WTC11 (cell line): ENCODE results near the gene GPR61. TPM values are rescaled to one million over a fixed set of nuclear protein-coding genes. Genes with fewer than 3 reads are reported as not detected.

Experiments used
- ATAC-seq: fragments of 200-7000 bp; cut with Tn5 transposase; 2 replicates; pipeline ENCODE4 v1.10.0; 2021; ENCODE audit warnings: mild to moderate bottlenecking, moderate library complexity
- CTCF ChIA-PET: fragments of 300-600 bp; sonication (Branson Sonifier 250); formaldehyde crosslinking; loops from one replicate; lab custom pipeline; 2021; ENCODE audit warnings: antibody characterized with exemption; lab: Charles Lee
- POLR2A ChIA-PET: fragments of 350-600 bp; sonication (Branson Sonifier 250); formaldehyde crosslinking; loops from one replicate; lab custom pipeline; 2021; ENCODE audit warnings: antibody characterized with exemption; lab: Charles Lee
- DNase-seq: peaks from one replicate; pipeline ENCODE4 v3.0.0; 2021; ENCODE audit warnings: low spot score
- H3K27ac Mint-ChIP-seq: 2 replicates; pipeline ENCODE4 v1.8.0; 2021; ENCODE audit warnings: mixed read lengths
- H3K27me3 Mint-ChIP-seq: 2 replicates; pipeline ENCODE4 v1.8.0; 2021; ENCODE audit warnings: low read depth, mild to moderate bottlenecking, moderate library complexity, mixed read lengths
- H3K36me3 Mint-ChIP-seq: 2 replicates; pipeline ENCODE4 v1.8.0; 2021; ENCODE audit warnings: mixed read lengths
- H3K4me1 Mint-ChIP-seq: 2 replicates; pipeline ENCODE4 v1.8.0; 2022; ENCODE audit warnings: mixed read lengths
- H3K4me3 Mint-ChIP-seq: 2 replicates; pipeline ENCODE4 v1.8.0; 2021; ENCODE audit warnings: mild to moderate bottlenecking, moderate library complexity, mixed read lengths
- H3K9me3 Mint-ChIP-seq: 2 replicates; pipeline ENCODE4 v1.8.0; 2021; ENCODE audit warnings: mixed read lengths
- ATF1 ChIP-seq: sonication (generic); formaldehyde crosslinking; IDR thresholded peaks from 2 replicates; pipeline ENCODE4 v1.8.1; 2023; ENCODE audit warnings: mild to moderate bottlenecking, moderate library complexity, missing genetic modification reagents
- ESRRA ChIP-seq: sonication (generic); formaldehyde crosslinking; IDR thresholded peaks from 2 replicates; pipeline ENCODE4 v1.8.1; 2022; ENCODE audit warnings: mild to moderate bottlenecking, missing genetic modification reagents, borderline replicate concordance
- ETV6 ChIP-seq: sonication (generic); formaldehyde crosslinking; IDR thresholded peaks from 2 replicates; pipeline ENCODE4 v1.8.1; 2022; ENCODE audit warnings: mild to moderate bottlenecking, missing genetic modification reagents
- GABPB1 ChIP-seq: sonication (generic); formaldehyde crosslinking; IDR thresholded peaks from 2 replicates; pipeline ENCODE4 v1.8.1; 2023; ENCODE audit warnings: mild to moderate bottlenecking, missing genetic modification reagents
- NR1H2 ChIP-seq: sonication (generic); formaldehyde crosslinking; IDR thresholded peaks from 2 replicates; pipeline ENCODE4 v1.9.0; 2021; ENCODE audit warnings: mild to moderate bottlenecking, moderate library complexity, missing genetic modification reagents
- RELA ChIP-seq: sonication (generic); formaldehyde crosslinking; IDR thresholded peaks from 2 replicates; pipeline ENCODE4 v1.8.1; 2022; ENCODE audit warnings: missing genetic modification reagents, mild to moderate bottlenecking, borderline replicate concordance
- SP1 ChIP-seq: sonication (generic); formaldehyde crosslinking; conservative IDR thresholded peaks from 2 replicates; pipeline ENCODE4 v1.8.1; 2022; ENCODE audit warnings: missing genetic modification reagents
- TP53 ChIP-seq: sonication (generic); formaldehyde crosslinking; IDR thresholded peaks from 2 replicates; pipeline ENCODE4 v1.8.1; 2023; ENCODE audit warnings: mild to moderate bottlenecking, missing genetic modification reagents
- ZNF263 ChIP-seq: sonication (generic); formaldehyde crosslinking; IDR thresholded peaks from 2 replicates; pipeline ENCODE4 v1.8.1; 2022; ENCODE audit warnings: low read depth, mild to moderate bottlenecking, moderate library complexity, missing genetic modification reagents
- total RNA-seq: library from RNA; stranded (reverse); gene quantifications from 3 replicates; pipeline ENCODE4 v1.2.3, GENCODE V29; 2021
- TF ChIP-seq, protein P1 (sequence below): sonication (generic); formaldehyde crosslinking; conservative IDR thresholded peaks from 2 replicates; pipeline ENCODE4 v1.8.1; 2023; ENCODE audit warnings: mild to moderate bottlenecking, low read depth, missing genetic modification reagents, moderate library complexity
- TF ChIP-seq, protein P2 (sequence below): fragments of 200-600 bp; IDR thresholded peaks from 2 replicates; pipeline ENCODE4 v1.8.0; 2022; ENCODE audit warnings: antibody characterized with exemption
- TF ChIP-seq, protein P3 (sequence below): sonication (generic); formaldehyde crosslinking; IDR thresholded peaks from 2 replicates; pipeline ENCODE4 v1.8.1; 2023; ENCODE audit warnings: mild to moderate bottlenecking, missing genetic modification reagents, moderate library complexity
- TF ChIP-seq, protein P4 (sequence below): sonication (generic); formaldehyde crosslinking; IDR thresholded peaks from 2 replicates; pipeline ENCODE4 v1.8.1; 2023; ENCODE audit warnings: mild to moderate bottlenecking, missing genetic modification reagents, moderate library complexity
- TF ChIP-seq, protein P5 (sequence below): sonication (generic); formaldehyde crosslinking; IDR thresholded peaks from 2 replicates; pipeline ENCODE4 v1.8.1; 2022; ENCODE audit warnings: mild to moderate bottlenecking, moderate library complexity, missing genetic modification reagents
- TF ChIP-seq, protein P6 (sequence below): sonication (generic); formaldehyde crosslinking; IDR thresholded peaks from 2 replicates; pipeline ENCODE4 v1.8.1; 2022; ENCODE audit warnings: mild to moderate bottlenecking, missing genetic modification reagents, moderate library complexity, borderline replicate concordance
- TF ChIP-seq, protein P7 (sequence below): fragments of 250-450 bp; sonication (Bioruptor Pico); IDR thresholded peaks from 2 replicates; pipeline ENCODE4 v1.9.0; 2021; ENCODE audit warnings: mild to moderate bottlenecking, borderline replicate concordance

The GPR61 gene
- total RNA-seq, 1 experiment from 2014 or later = 0.42 TPM

DNA sequence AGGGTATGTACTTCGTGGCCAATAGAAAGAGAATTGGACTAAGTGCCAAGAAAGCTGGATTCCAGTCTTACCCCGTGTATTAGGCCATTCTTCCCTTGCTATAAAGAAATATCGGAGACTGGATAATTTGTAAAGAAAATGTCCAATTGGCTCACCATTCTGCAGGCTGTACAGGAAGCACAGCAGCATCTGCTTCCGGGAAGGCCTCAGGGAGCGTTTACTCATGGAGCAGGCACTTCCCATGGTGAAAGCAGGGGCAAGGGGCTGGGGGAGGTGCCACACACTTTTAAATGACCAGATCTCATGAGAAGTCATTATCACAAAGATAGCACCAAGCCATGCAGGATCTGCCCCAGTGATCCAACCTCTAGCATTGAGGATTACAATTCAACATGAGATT, 22.3 kb upstream of the GPR61 start (continued):
- no peak for TF ChIP-seq ETV6 (CRISPR knock-in tag)
- TF ChIP-seq, protein P1, sequence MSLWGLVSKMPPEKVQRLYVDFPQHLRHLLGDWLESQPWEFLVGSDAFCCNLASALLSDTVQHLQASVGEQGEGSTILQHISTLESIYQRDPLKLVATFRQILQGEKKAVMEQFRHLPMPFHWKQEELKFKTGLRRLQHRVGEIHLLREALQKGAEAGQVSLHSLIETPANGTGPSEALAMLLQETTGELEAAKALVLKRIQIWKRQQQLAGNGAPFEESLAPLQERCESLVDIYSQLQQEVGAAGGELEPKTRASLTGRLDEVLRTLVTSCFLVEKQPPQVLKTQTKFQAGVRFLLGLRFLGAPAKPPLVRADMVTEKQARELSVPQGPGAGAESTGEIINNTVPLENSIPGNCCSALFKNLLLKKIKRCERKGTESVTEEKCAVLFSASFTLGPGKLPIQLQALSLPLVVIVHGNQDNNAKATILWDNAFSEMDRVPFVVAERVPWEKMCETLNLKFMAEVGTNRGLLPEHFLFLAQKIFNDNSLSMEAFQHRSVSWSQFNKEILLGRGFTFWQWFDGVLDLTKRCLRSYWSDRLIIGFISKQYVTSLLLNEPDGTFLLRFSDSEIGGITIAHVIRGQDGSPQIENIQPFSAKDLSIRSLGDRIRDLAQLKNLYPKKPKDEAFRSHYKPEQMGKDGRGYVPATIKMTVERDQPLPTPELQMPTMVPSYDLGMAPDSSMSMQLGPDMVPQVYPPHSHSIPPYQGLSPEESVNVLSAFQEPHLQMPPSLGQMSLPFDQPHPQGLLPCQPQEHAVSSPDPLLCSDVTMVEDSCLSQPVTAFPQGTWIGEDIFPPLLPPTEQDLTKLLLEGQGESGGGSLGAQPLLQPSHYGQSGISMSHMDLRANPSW (CRISPR knock-in tag) = no peak
- TF ChIP-seq RELA (CRISPR knock-in tag) = no peak
- TF ChIP-seq, protein P2, sequence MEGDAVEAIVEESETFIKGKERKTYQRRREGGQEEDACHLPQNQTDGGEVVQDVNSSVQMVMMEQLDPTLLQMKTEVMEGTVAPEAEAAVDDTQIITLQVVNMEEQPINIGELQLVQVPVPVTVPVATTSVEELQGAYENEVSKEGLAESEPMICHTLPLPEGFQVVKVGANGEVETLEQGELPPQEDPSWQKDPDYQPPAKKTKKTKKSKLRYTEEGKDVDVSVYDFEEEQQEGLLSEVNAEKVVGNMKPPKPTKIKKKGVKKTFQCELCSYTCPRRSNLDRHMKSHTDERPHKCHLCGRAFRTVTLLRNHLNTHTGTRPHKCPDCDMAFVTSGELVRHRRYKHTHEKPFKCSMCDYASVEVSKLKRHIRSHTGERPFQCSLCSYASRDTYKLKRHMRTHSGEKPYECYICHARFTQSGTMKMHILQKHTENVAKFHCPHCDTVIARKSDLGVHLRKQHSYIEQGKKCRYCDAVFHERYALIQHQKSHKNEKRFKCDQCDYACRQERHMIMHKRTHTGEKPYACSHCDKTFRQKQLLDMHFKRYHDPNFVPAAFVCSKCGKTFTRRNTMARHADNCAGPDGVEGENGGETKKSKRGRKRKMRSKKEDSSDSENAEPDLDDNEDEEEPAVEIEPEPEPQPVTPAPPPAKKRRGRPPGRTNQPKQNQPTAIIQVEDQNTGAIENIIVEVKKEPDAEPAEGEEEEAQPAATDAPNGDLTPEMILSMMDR = no peak
- TF ChIP-seq, protein P3, sequence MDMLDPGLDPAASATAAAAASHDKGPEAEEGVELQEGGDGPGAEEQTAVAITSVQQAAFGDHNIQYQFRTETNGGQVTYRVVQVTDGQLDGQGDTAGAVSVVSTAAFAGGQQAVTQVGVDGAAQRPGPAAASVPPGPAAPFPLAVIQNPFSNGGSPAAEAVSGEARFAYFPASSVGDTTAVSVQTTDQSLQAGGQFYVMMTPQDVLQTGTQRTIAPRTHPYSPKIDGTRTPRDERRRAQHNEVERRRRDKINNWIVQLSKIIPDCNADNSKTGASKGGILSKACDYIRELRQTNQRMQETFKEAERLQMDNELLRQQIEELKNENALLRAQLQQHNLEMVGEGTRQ = no peak

DNA sequence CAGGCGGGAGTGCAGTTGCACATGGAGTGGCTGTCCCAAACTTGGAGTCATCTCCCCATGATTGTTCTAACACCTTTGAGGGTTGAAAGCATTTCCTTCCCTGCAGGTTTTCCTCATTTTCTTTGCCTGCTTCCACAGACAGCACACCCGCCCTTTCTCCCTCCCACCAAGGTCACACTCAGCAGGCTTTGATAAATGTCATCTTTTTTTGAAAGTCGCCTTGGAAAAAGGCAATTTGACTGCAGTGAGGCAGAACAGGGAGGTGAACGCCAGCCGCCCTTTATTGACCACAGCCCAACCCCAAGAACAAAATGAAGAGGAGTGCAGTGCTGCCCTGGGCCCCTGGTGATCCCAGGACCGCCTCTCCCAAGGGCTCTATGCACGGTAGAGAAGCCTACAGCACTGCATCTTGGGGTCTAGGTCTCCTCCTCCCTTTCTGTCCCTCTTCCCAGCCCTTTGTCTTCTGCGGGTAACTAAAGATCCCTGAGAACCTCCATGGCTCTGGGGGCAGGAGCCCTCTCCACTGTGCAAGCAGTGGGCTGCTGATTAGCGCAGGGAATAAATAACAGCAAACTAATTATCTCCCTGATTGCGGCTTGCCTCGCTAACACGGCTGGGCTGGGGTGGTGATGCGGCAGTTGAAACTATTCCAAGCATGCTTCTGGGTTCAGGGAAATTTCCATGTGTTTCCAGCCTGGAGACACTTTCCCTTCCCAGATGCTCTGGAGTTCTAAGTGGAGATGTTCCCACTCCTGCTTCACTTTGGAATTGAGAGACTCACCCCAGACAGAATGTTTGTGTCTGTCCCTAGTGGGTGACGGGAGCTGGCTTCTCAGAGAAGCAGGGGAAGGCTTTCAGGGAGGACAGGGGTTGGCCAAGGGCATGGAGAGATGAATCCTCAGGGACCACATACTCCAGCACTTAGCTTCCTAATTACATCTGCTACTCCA, 18.4 kb upstream of the GPR61 start:
- POLR2A ChIA-PET = no interaction called here
- no peaks in the 10 kb centered on the region for H3K4me1 Mint-ChIP-seq
- no peaks in the 10 kb centered on the region for H3K36me3 Mint-ChIP-seq
- H3K27ac Mint-ChIP-seq = no peak overlapping the region
- peaks cover 7% of the 10 kb centered on the region for H3K9me3 Mint-ChIP-seq
- H3K4me3 Mint-ChIP-seq = no peak overlapping the region
- no peak for DNase-seq
- no peak for ATAC-seq
- TF ChIP-seq, protein P4, sequence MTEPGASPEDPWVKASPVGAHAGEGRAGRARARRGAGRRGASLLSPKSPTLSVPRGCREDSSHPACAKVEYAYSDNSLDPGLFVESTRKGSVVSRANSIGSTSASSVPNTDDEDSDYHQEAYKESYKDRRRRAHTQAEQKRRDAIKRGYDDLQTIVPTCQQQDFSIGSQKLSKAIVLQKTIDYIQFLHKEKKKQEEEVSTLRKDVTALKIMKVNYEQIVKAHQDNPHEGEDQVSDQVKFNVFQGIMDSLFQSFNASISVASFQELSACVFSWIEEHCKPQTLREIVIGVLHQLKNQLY (CRISPR knock-in tag) = no peak
- TF ChIP-seq ZNF263 (CRISPR knock-in tag) = no peak
- TF ChIP-seq NR1H2 (CRISPR knock-in tag) = no peak
- TF ChIP-seq GABPB1 (CRISPR knock-in tag) = no peak
- no peak for TF ChIP-seq ESRRA
- TF ChIP-seq, protein P5, sequence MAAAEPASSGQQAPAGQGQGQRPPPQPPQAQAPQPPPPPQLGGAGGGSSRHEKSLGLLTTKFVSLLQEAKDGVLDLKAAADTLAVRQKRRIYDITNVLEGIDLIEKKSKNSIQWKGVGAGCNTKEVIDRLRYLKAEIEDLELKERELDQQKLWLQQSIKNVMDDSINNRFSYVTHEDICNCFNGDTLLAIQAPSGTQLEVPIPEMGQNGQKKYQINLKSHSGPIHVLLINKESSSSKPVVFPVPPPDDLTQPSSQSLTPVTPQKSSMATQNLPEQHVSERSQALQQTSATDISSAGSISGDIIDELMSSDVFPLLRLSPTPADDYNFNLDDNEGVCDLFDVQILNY (CRISPR knock-in tag) = no peak
- no peak for TF ChIP-seq TP53
- TF ChIP-seq, protein P6, sequence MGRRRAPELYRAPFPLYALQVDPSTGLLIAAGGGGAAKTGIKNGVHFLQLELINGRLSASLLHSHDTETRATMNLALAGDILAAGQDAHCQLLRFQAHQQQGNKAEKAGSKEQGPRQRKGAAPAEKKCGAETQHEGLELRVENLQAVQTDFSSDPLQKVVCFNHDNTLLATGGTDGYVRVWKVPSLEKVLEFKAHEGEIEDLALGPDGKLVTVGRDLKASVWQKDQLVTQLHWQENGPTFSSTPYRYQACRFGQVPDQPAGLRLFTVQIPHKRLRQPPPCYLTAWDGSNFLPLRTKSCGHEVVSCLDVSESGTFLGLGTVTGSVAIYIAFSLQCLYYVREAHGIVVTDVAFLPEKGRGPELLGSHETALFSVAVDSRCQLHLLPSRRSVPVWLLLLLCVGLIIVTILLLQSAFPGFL (CRISPR knock-in tag) = no peak
- CTCF ChIA-PET = interaction anchor here (0.6 to 3.7 kb wide), 7 partner anchors 11 to 49 kb away, joined by 3 to 15 read pairs (median 5); no protein-coding TSS in a partner anchor
- H3K27me3 Mint-ChIP-seq = peaks cover 6% of the 10 kb centered on the region

DNA sequence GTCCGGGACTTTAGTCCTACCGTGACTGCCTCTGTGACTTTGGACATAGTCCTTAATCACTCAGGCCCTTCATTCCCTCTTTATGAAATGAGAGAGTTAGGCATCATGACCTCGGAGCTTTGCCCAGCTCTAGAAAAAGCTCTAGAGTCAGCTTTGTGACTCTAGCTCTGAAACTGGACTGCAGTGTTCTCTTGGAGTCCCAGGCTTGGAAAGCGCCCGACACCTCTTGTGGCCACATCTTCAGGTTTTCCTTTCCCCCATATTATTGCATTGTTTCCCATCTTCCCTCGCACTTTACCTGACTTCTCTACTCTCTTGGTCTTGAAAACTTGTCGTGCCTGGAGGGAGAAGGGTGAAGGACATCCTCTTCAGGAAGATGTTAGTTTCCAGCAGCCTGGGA, 17.6 kb upstream of the GPR61 start:
- Mint-ChIP-seq H3K27me3 (peaks cover 6% of the 10 kb centered on the region), H3K36me3 (no peaks in the 10 kb centered on the region), H3K9me3 (peaks cover 7% of the 10 kb centered on the region), H3K27ac (no peak overlapping the region), H3K4me3 (no peak overlapping the region), H3K4me1 (no peaks in the 10 kb centered on the region)
- ChIA-PET POLR2A (interaction anchor here (0.5 kb wide), 1 partner anchor 208 kb away, joined by 3 read pairs; no protein-coding TSS in a partner anchor), CTCF (interaction anchor here (1.1 to 3.7 kb wide), 2 partner anchors 11 to 32 kb away, joined by 5 to 14 read pairs; no protein-coding TSS in a partner anchor)
- DNase-seq (no peak), ATAC-seq (no peak)
- TF ChIP-seq, protein P7, sequence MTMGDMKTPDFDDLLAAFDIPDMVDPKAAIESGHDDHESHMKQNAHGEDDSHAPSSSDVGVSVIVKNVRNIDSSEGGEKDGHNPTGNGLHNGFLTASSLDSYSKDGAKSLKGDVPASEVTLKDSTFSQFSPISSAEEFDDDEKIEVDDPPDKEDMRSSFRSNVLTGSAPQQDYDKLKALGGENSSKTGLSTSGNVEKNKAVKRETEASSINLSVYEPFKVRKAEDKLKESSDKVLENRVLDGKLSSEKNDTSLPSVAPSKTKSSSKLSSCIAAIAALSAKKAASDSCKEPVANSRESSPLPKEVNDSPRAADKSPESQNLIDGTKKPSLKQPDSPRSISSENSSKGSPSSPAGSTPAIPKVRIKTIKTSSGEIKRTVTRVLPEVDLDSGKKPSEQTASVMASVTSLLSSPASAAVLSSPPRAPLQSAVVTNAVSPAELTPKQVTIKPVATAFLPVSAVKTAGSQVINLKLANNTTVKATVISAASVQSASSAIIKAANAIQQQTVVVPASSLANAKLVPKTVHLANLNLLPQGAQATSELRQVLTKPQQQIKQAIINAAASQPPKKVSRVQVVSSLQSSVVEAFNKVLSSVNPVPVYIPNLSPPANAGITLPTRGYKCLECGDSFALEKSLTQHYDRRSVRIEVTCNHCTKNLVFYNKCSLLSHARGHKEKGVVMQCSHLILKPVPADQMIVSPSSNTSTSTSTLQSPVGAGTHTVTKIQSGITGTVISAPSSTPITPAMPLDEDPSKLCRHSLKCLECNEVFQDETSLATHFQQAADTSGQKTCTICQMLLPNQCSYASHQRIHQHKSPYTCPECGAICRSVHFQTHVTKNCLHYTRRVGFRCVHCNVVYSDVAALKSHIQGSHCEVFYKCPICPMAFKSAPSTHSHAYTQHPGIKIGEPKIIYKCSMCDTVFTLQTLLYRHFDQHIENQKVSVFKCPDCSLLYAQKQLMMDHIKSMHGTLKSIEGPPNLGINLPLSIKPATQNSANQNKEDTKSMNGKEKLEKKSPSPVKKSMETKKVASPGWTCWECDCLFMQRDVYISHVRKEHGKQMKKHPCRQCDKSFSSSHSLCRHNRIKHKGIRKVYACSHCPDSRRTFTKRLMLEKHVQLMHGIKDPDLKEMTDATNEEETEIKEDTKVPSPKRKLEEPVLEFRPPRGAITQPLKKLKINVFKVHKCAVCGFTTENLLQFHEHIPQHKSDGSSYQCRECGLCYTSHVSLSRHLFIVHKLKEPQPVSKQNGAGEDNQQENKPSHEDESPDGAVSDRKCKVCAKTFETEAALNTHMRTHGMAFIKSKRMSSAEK (CRISPR knock-in tag) = no peak
- TF ChIP-seq ATF1 (CRISPR knock-in tag) (no peak), SP1 (no peak)
